ENCODE data around the gene FBXO24. TPM values are rescaled to one million over a fixed set of nuclear protein-coding genes. Genes with fewer than 3 reads are reported as not detected.

The FBXO24 gene
- total and polyA plus RNA-seq, 9 donors, result 0.80 to 2.2 (median 1.5) TPM

DNA sequence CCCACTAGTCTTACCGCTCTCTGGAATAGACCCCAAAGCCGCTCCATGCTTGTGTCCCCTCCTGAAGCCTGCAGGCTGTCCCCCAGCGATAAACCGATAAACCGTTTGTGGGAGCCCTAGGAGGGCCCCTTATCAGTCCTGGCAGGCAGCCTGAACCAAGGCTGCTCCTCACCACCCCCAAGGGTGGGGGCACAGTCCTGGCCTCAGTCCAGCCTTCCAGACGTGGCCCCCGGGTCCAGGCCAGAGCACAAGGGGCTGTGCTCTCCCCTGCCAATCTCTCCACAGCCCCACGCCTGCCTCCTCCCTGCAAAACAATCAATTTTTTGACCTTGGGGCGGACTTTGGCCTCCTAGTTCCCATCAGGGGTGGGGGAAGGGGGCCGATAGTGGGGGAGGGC is 55.3 kb downstream of the FBXO24 start, which contains the start of gene TFR2:
Gene TFR2, minus strand, starts transcription at position 90 of the 397 bp plus-strand sequence. Its CDS starts 43 bp downstream, at position 47.
- 73% methylated on average over 4 of the region's 10 CpGs for WGBS (ENCODE audit: insufficient coverage)
- Histone ChIP-seq H3K27me3 (ENCODE audit: control insufficient read depth, insufficient read depth, low read length) (peaks cover 22% of the 10 kb centered on the region), H3K9me3 (replicated peaks; ENCODE audit: control insufficient read depth, low read depth, low read length) (no peaks in the 10 kb centered on the region), H3K36me3 (ENCODE audit: control insufficient read depth, insufficient read depth, low read length) (no peaks in the 10 kb centered on the region), H3K4me3 (ENCODE audit: low read length) (no peak within 1 kb of the TSS), H3K4me1 (ENCODE audit: control insufficient read depth, insufficient read depth, low read length) (no peaks in the 10 kb centered on the region), H3K27ac (ENCODE audit: low read length) (no peak within 1 kb of the TSS)
- DNase-seq, result no peak

DNA sequence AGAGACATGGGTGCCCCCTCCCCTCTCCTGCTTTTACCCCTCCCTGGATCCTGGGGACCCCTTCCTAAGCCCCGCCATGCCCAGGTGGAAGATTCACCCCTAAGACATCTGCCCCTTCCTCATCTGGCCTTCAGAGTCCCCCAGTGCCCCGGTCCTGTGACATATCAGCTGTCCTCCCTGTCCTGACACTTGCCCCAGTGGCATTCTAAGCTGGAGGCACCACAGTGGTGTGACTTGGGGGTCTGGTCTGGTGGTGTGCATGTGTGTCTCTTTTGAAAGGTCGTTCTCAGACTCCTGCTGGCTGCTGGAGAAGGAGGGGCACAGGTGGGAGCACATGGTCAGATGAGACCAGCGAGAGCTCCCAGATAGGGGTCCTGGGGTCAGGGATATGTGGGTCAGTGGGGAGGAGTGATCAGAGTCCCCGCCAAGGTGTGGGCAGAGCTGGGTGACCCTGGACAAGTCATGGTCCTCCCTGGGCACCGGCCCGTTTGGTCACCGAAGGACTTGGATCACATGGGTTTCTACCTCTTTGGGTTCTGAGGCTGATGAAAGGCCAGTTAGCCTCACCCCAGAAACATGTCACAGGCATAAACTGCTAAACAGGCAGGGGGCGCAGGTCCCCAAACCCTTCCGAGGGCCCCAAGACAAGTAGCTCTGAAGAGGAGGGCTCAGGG is 55.9 kb downstream of the FBXO24 start:
- Histone ChIP-seq H3K36me3 (ENCODE audit: control insufficient read depth, insufficient read depth, low read length) (no peaks in the 10 kb centered on the region), H3K27me3 (ENCODE audit: control insufficient read depth, insufficient read depth, low read length) (peaks cover 22% of the 10 kb centered on the region), H3K4me1 (ENCODE audit: control insufficient read depth, insufficient read depth, low read length) (no peaks in the 10 kb centered on the region), H3K4me3 (ENCODE audit: low read length) (no peak overlapping the region), H3K27ac (ENCODE audit: low read length) (no peak overlapping the region), H3K9me3 (replicated peaks; ENCODE audit: control insufficient read depth, low read depth, low read length) (no peaks in the 10 kb centered on the region)
- WGBS (ENCODE audit: insufficient coverage), result 79% methylated on average over 8 of the region's 10 CpGs
- DNase-seq, result no peak

DNA sequence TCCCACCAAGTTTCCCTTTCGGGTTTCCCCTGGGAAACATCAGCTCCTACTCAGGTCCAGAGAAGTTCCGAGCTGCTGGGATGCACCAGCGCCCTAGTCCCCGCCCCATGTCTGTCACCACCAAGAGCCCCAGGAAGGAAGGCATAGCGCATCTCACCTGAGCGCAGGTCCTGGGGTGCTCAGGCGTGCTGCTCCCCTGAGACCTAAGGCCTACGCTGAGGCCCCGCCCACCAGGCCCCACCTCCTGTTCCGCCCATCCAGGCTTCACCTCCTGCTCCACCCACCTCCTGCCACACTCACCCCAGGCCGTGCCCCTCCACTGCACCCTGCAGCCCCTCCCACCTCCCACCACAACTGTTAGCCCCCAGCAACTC is 56.4 kb downstream of the FBXO24 start:
- Histone ChIP-seq H3K36me3 (ENCODE audit: control insufficient read depth, insufficient read depth, low read length) (no peaks in the 10 kb centered on the region), H3K4me3 (ENCODE audit: low read length) (no peak overlapping the region), H3K27me3 (ENCODE audit: control insufficient read depth, insufficient read depth, low read length) (peaks cover 25% of the 10 kb centered on the region), H3K4me1 (ENCODE audit: control insufficient read depth, insufficient read depth, low read length) (no peaks in the 10 kb centered on the region), H3K9me3 (replicated peaks; ENCODE audit: control insufficient read depth, low read depth, low read length) (no peaks in the 10 kb centered on the region), H3K27ac (ENCODE audit: low read length) (no peak overlapping the region)
- no peak for DNase-seq
- WGBS (ENCODE audit: insufficient coverage), result 42% methylated on average over 10 of the region's 11 CpGs

GRCh38 chr7:100649826-100650565 is 63.9 kb downstream of the FBXO24 start:
- Histone ChIP-seq H3K27me3 (ENCODE audit: control insufficient read depth, insufficient read depth, low read length) (peaks cover 18% of the 10 kb centered on the region), H3K9me3 (replicated peaks; ENCODE audit: control insufficient read depth, low read depth, low read length) (no peaks in the 10 kb centered on the region)
- WGBS (ENCODE audit: insufficient coverage), result 70% methylated on average over 7 of the region's 15 CpGs

More at GRCh38 chr7:100649826-100650565, 63.9 kb downstream of the FBXO24 start:
- no peak for DNase-seq
- H3K36me3 ChIP-seq (ENCODE audit: control insufficient read depth, insufficient read depth, low read length), result no peaks in the 10 kb centered on the region
- H3K27ac ChIP-seq (ENCODE audit: low read length), result no peak overlapping the region
- H3K4me1 ChIP-seq (ENCODE audit: control insufficient read depth, insufficient read depth, low read length), result no peaks in the 10 kb centered on the region
- H3K4me3 ChIP-seq (ENCODE audit: low read length), result no peak overlapping the region

Other genes with a start within 250 kb of the FBXO24 start
- 13.9 TPM for gene PILRB, start 228.2 kb upstream of the FBXO24 start, total RNA-seq
- gene PILRB, start 228.2 kb upstream of the FBXO24 start, polyA plus RNA-seq (ENCODE audit: insufficient read depth in 1 of 8, insufficient read length in 8 of 8, low replicate concordance in 1 of 8), result 10 to 100 TPM; 11.4 to 39.8 (median 18.0) TPM
- 1.3 TPM for gene PILRA, start 212.8 kb upstream of the FBXO24 start, total RNA-seq
- gene PILRA, start 212.8 kb upstream of the FBXO24 start, polyA plus RNA-seq (ENCODE audit: insufficient read depth in 1 of 8, insufficient read length in 8 of 8, low replicate concordance in 1 of 8), result 1 to 10 TPM; 1.7 to 6.1 (median 2.3) TPM
- gene ZCWPW1, start 157.6 kb upstream of the FBXO24 start, total RNA-seq, result 5.2 TPM
- 1 to 10 TPM; 4.4 to 8.9 (median 5.4) TPM for gene ZCWPW1, start 157.6 kb upstream of the FBXO24 start, polyA plus RNA-seq (ENCODE audit: insufficient read depth in 1 of 8, insufficient read length in 8 of 8, low replicate concordance in 1 of 8)
- gene MEPCE, start 156.5 kb upstream of the FBXO24 start, total RNA-seq, result 23.5 TPM
- gene MEPCE, start 156.5 kb upstream of the FBXO24 start, polyA plus RNA-seq (ENCODE audit: insufficient read depth in 1 of 8, insufficient read length in 8 of 8, low replicate concordance in 1 of 8), result 10 to 100 TPM; 32.4 to 44.4 (median 38.5) TPM
- gene PPP1R35, start 149.8 kb upstream of the FBXO24 start, total RNA-seq, result 21.7 TPM
- 10 to 100 TPM; 10.9 to 25.2 (median 15.2) TPM for gene PPP1R35, start 149.8 kb upstream of the FBXO24 start, polyA plus RNA-seq (ENCODE audit: insufficient read depth in 1 of 8, insufficient read length in 8 of 8, low replicate concordance in 1 of 8)
- gene SPACDR, start 122.1 kb upstream of the FBXO24 start, total RNA-seq, result 1.2 TPM
- 1 to 10 TPM in 7 of 8 donors, under 1 TPM in 1; 0.98 to 3.4 (median 1.6) TPM for gene SPACDR, start 122.1 kb upstream of the FBXO24 start, polyA plus RNA-seq (ENCODE audit: insufficient read depth in 1 of 8, insufficient read length in 8 of 8, low replicate concordance in 1 of 8)
- 28.9 TPM for gene TSC22D4, start 107.1 kb upstream of the FBXO24 start, total RNA-seq
- 10 to 100 TPM; 36.7 to 59.3 (median 47.9) TPM for gene TSC22D4, start 107.1 kb upstream of the FBXO24 start, polyA plus RNA-seq (ENCODE audit: insufficient read depth in 1 of 8, insufficient read length in 8 of 8, low replicate concordance in 1 of 8)
- 1.6 TPM for gene NYAP1, start 102.4 kb upstream of the FBXO24 start, total RNA-seq
- 1 to 10 TPM; 1.5 to 2.9 (median 2.5) TPM for gene NYAP1, start 102.4 kb upstream of the FBXO24 start, polyA plus RNA-seq (ENCODE audit: insufficient read depth in 1 of 8, insufficient read length in 8 of 8, low replicate concordance in 1 of 8)
- 6.1 TPM for gene AGFG2, start 47.1 kb upstream of the FBXO24 start, total RNA-seq
- gene AGFG2, start 47.1 kb upstream of the FBXO24 start, polyA plus RNA-seq (ENCODE audit: insufficient read depth in 1 of 8, insufficient read length in 8 of 8, low replicate concordance in 1 of 8), result 10 to 100 TPM in 6 of 8 donors, 1 to 10 TPM in 2; 8.9 to 13.7 (median 12.2) TPM
- 0.98 TPM for gene SAP25, start 12.4 kb upstream of the FBXO24 start, total RNA-seq
- 1 to 10 TPM; 1.5 to 8.3 (median 3.8) TPM for gene SAP25, start 12.4 kb upstream of the FBXO24 start, polyA plus RNA-seq (ENCODE audit: insufficient read depth in 1 of 8, insufficient read length in 8 of 8, low replicate concordance in 1 of 8)
- gene LRCH4, start 199 bp upstream of the FBXO24 start, total RNA-seq, result 8.9 TPM
- gene LRCH4, start 199 bp upstream of the FBXO24 start, polyA plus RNA-seq (ENCODE audit: insufficient read depth in 1 of 8, insufficient read length in 8 of 8, low replicate concordance in 1 of 8), result 10 to 100 TPM; 19.9 to 35.5 (median 27.9) TPM
- 194 TPM for gene PCOLCE, start 16.0 kb downstream of the FBXO24 start, total RNA-seq
- gene PCOLCE, start 16.0 kb downstream of the FBXO24 start, polyA plus RNA-seq (ENCODE audit: insufficient read depth in 1 of 8, insufficient read length in 8 of 8, low replicate concordance in 1 of 8), result 100 to 1,000 TPM; 201 to 336 (median 279) TPM
- 7.1 TPM for gene MOSPD3, start 26.2 kb downstream of the FBXO24 start, total RNA-seq
- gene MOSPD3, start 26.2 kb downstream of the FBXO24 start, polyA plus RNA-seq (ENCODE audit: insufficient read depth in 1 of 8, insufficient read length in 8 of 8, low replicate concordance in 1 of 8), result 10 to 100 TPM; 16.0 to 23.5 (median 17.8) TPM
- 0.22 TPM for gene TFR2, start 55.2 kb downstream of the FBXO24 start, total RNA-seq
- 1 to 10 TPM in 3 of 8 donors, under 1 TPM in 5; 0.64 to 2.2 (median 0.86) TPM for gene TFR2, start 55.2 kb downstream of the FBXO24 start, polyA plus RNA-seq (ENCODE audit: insufficient read depth in 1 of 8, insufficient read length in 8 of 8, low replicate concordance in 1 of 8)
- gene ACTL6B, start 70.1 kb downstream of the FBXO24 start, total RNA-seq, result not detected
- under 1 TPM in 2 of 8 donors, not detected in 6; 0.19 to 0.40 TPM for gene ACTL6B, start 70.1 kb downstream of the FBXO24 start, polyA plus RNA-seq (ENCODE audit: insufficient read depth in 1 of 8, insufficient read length in 8 of 8, low replicate concordance in 1 of 8)
- 49.5 TPM for gene GNB2, start 87.4 kb downstream of the FBXO24 start, total RNA-seq
- 100 to 1,000 TPM; 146 to 202 (median 154) TPM for gene GNB2, start 87.4 kb downstream of the FBXO24 start, polyA plus RNA-seq (ENCODE audit: insufficient read depth in 1 of 8, insufficient read length in 8 of 8, low replicate concordance in 1 of 8)
- 16.7 TPM for gene GIGYF1, start 107.9 kb downstream of the FBXO24 start, total RNA-seq
- gene GIGYF1, start 107.9 kb downstream of the FBXO24 start, polyA plus RNA-seq (ENCODE audit: insufficient read depth in 1 of 8, insufficient read length in 8 of 8, low replicate concordance in 1 of 8), result 10 to 100 TPM; 22.4 to 37.5 (median 29.9) TPM
- 31.6 TPM for gene POP7, start 119.8 kb downstream of the FBXO24 start, total RNA-seq
- gene POP7, start 119.8 kb downstream of the FBXO24 start, polyA plus RNA-seq (ENCODE audit: insufficient read depth in 1 of 8, insufficient read length in 8 of 8, low replicate concordance in 1 of 8), result 10 to 100 TPM; 23.5 to 28.1 (median 25.1) TPM
- not detected for gene EPO, start 134.1 kb downstream of the FBXO24 start, total RNA-seq
- gene EPO, start 134.1 kb downstream of the FBXO24 start, polyA plus RNA-seq (ENCODE audit: insufficient read depth in 1 of 8, insufficient read length in 8 of 8, low replicate concordance in 1 of 8), result under 1 TPM in 5 of 8 donors, not detected in 3; 0.07 to 0.40 (median 0.18) TPM
- gene ZAN, start 147.3 kb downstream of the FBXO24 start, total RNA-seq, result not detected
- gene ZAN, start 147.3 kb downstream of the FBXO24 start, polyA plus RNA-seq (ENCODE audit: insufficient read depth in 1 of 8, insufficient read length in 8 of 8, low replicate concordance in 1 of 8), result under 1 TPM in 1 of 8 donors, not detected in 7; 0.05 TPM
- gene EPHB4, start 241.2 kb downstream of the FBXO24 start, total RNA-seq, result 44.6 TPM
- 10 to 100 TPM; 39.0 to 74.9 (median 55.9) TPM for gene EPHB4, start 241.2 kb downstream of the FBXO24 start, polyA plus RNA-seq (ENCODE audit: insufficient read depth in 1 of 8, insufficient read length in 8 of 8, low replicate concordance in 1 of 8)

All from muscle of leg (tissue), 11 donors.